ENCODE results near the gene ADD2. TPM values are rescaled to one million over a fixed set of nuclear protein-coding genes. Genes with fewer than 3 reads are reported as not detected.

ADD2 gene
- total and polyA plus RNA-seq, 2 experiments from 2014 or later, result 34.6 to 223 TPM

GRCh38 chr2:70639841-70640436 is 128.1 kb downstream of the ADD2 start:
- Histone ChIP-seq H3K4me3 (no peak overlapping the region), H4K20me1 (replicated peaks; ENCODE audit: insufficient read depth) (no peaks in the 10 kb centered on the region), H3F3A (replicated peaks; ENCODE audit: low read depth) (no peaks in the 10 kb centered on the region), H3K4me2 (no peak overlapping the region), H3K27me3 (ENCODE audit: insufficient read depth) (no peaks in the 10 kb centered on the region), H3K36me3 (ENCODE audit: insufficient read depth) (no peaks in the 10 kb centered on the region), H3K27ac (ENCODE audit: low read depth) (no peak overlapping the region), H3K79me2 (replicated peaks; ENCODE audit: insufficient read depth) (no peaks in the 10 kb centered on the region), H2AFZ (peak overlapping the region; percentile 90), H3K9me2 (ENCODE audit: insufficient read depth) (peaks cover 3% of the 10 kb centered on the region; the same call in 1 of the 2 replicates), H3K4me1 (ENCODE audit: insufficient read depth) (no peaks in the 10 kb centered on the region)
- H3K27me3 Mint-ChIP-seq (ENCODE audit: insufficient read depth, low read depth, poor library complexity), result peaks cover 4% of the 10 kb centered on the region
- H3K4me3 Mint-ChIP-seq, result no peak overlapping the region
- TF ChIP-seq EZH2phosphoT487 (IDR thresholded peaks at IDR 0.05; ENCODE audit: unreplicated experiment) (no peak), ZNF462 (CRISPR knock-in tag; IDR thresholded peaks at IDR 0.05) (no peak), ZNF331 (CRISPR knock-in tag; IDR thresholded peaks at IDR 0.05; ENCODE audit: low read depth) (no peak)
- H3K27ac Mint-ChIP-seq, result no peak overlapping the region
- H3K36me3 Mint-ChIP-seq (ENCODE audit: low read depth), result no peaks in the 10 kb centered on the region; the same call in 1 of the 3 replicates
- peaks cover 10% of the 10 kb centered on the region; the same call in 2 of the 3 replicates for H3K9me3 Mint-ChIP-seq
- no peak for ATAC-seq
- DNase-seq (ENCODE audit: low spot score), result no peak
- peaks cover 7% of the 10 kb centered on the region; the same call in 2 of the 3 replicates for H3K4me1 Mint-ChIP-seq

- Histone ChIP-seq H3K27ac (ENCODE audit: low read depth) (no peak overlapping the region), H3K4me3 (no peak overlapping the region), H4K20me1 (replicated peaks; ENCODE audit: insufficient read depth) (no peaks in the 10 kb centered on the region), H3K4me1 (ENCODE audit: insufficient read depth) (no peaks in the 10 kb centered on the region), H3K9me2 (ENCODE audit: insufficient read depth) (peaks cover 3% of the 10 kb centered on the region; the same call in 1 of the 2 replicates), H3F3A (replicated peaks; ENCODE audit: low read depth) (no peaks in the 10 kb centered on the region), H3K79me2 (replicated peaks; ENCODE audit: insufficient read depth) (no peaks in the 10 kb centered on the region), H3K27me3 (ENCODE audit: insufficient read depth) (no peaks in the 10 kb centered on the region), H2AFZ (no peak overlapping the region), H3K36me3 (ENCODE audit: insufficient read depth) (no peaks in the 10 kb centered on the region), H3K4me2 (no peak overlapping the region)
- ATAC-seq (no peak), DNase-seq (ENCODE audit: low spot score) (no peak)
- Mint-ChIP-seq H3K9me3 (peaks cover 21% of the 10 kb centered on the region; the same call in 2 of the 3 replicates), H3K4me1 (peaks cover 7% of the 10 kb centered on the region; the same call in 2 of the 3 replicates), H3K27me3 (ENCODE audit: insufficient read depth, low read depth, poor library complexity) (peaks cover 4% of the 10 kb centered on the region), H3K4me3 (no peak overlapping the region), H3K27ac (no peak overlapping the region), H3K36me3 (ENCODE audit: low read depth) (peaks cover 5% of the 10 kb centered on the region; the same call in 2 of the 3 replicates)
- TF ChIP-seq REST (IDR thresholded peaks at IDR 0.05; ENCODE audit: unreplicated experiment) (no peak), NANOG (IDR thresholded peaks at IDR 0.05; ENCODE audit: borderline replicate concordance) (no peak)
Measured at GRCh38 chr2:70638561-70638960, 129.4 kb downstream of the ADD2 start.

Measured in GM23338 (cell line).